EL (cell line): ENCODE measurements around the gene MYO5A.
A peak's percentile ranks its signal among the peaks of the same experiment; 100 is the strongest.
"Not testable (repeated sequence)": the region's sequence is repeated elsewhere in the genome, so short reads cannot be mapped to it uniquely, and the experiment has no call there.

Source experiments
- DNase-seq: peaks from one replicate; pipeline ENCODE4 v3.0.0-alpha.2; 2016

The MYO5A gene

GRCh38 chr15:52537459-52537858, 8.8 kb upstream of the MYO5A start:
- DNase-seq = no peak

- no peak for DNase-seq
Observed at GRCh38 chr15:52532427-52532826, 3.7 kb upstream of the MYO5A start.

GRCh38 chr15:52529940-52530339, 1.3 kb upstream of the MYO5A start:
- no peak for DNase-seq

- no peak for DNase-seq
Observed at GRCh38 chr15:52529341-52529924, 753 bp upstream of the MYO5A start.

- DNase-seq = peak; percentile 50
Observed at GRCh38 chr15:52527911-52528563, 643 bp downstream of the MYO5A start.

GRCh38 chr15:52527196-52527910, 1.3 kb downstream of the MYO5A start:
- DNase-seq = no peak

- no peak for DNase-seq
Observed at GRCh38 chr15:52524223-52525136, 4.2 kb downstream of the MYO5A start.

- DNase-seq = no peak
Observed at GRCh38 chr15:52523647-52524046, 5.0 kb downstream of the MYO5A start.

- DNase-seq = peak; percentile 75
Observed at GRCh38 chr15:52523192-52523591, 5.5 kb downstream of the MYO5A start.

GRCh38 chr15:52521682-52522081, 7.0 kb downstream of the MYO5A start:
- no peak for DNase-seq

- no peak for DNase-seq
Observed at GRCh38 chr15:52520421-52520820, 8.3 kb downstream of the MYO5A start.

GRCh38 chr15:52518487-52519371, 10.0 kb downstream of the MYO5A start:
- DNase-seq = peak; percentile 22

GRCh38 chr15:52517014-52517413, 11.7 kb downstream of the MYO5A start:
- DNase-seq = no peak

- no peak for DNase-seq
Observed at GRCh38 chr15:52515343-52515742, 13.3 kb downstream of the MYO5A start.

- no peak for DNase-seq
Observed at GRCh38 chr15:52514482-52514881, 14.2 kb downstream of the MYO5A start.

- DNase-seq = not testable (repeated sequence)
Observed at GRCh38 chr15:52512869-52513268, 15.8 kb downstream of the MYO5A start.

GRCh38 chr15:52511084-52511483, 17.6 kb downstream of the MYO5A start:
- no peak for DNase-seq

- DNase-seq = no peak
Observed at GRCh38 chr15:52509500-52510245, 19.0 kb downstream of the MYO5A start.

- DNase-seq = no peak
Observed at GRCh38 chr15:52506549-52506948, 22.1 kb downstream of the MYO5A start.

- no peak for DNase-seq
Observed at GRCh38 chr15:52505151-52505550, 23.5 kb downstream of the MYO5A start.

- peak; percentile 43 for DNase-seq
Observed at GRCh38 chr15:52503788-52504496, 24.7 kb downstream of the MYO5A start.
